GM11168 (cell line): ENCODE measurements around the gene OAF.
"Not testable (repeated sequence)": the region's sequence is repeated elsewhere in the genome, so short reads cannot be mapped to it uniquely, and the experiment has no call there.

Experiments
- in situ Hi-C: fragments of 300-500 bp; cut with MboI; formaldehyde crosslinking; loops from one replicate; pipeline ENCODE4 v1.12.0; 2022; ENCODE audit warnings: low sequenced_read_pairs; ENCODE audit not compliant: unreplicated experiment

OAF gene

GRCh38 chr11:120257346-120257745, 46.5 kb downstream of the OAF start:
- in situ Hi-C loops = no loop called here

- in situ Hi-C loops = no loop called here
Observed at GRCh38 chr11:120258661-120259060, 47.8 kb downstream of the OAF start.

- in situ Hi-C loops = no loop called here
Observed at GRCh38 chr11:120259241-120259640, 48.4 kb downstream of the OAF start.

- in situ Hi-C loops = no loop called here
Observed at GRCh38 chr11:120259988-120260565, 49.2 kb downstream of the OAF start.

- in situ Hi-C loops = no loop called here
Observed at GRCh38 chr11:120260616-120261015, 49.8 kb downstream of the OAF start.

- in situ Hi-C loops = no loop called here
Observed at GRCh38 chr11:120261321-120261720, 50.5 kb downstream of the OAF start.

GRCh38 chr11:120261931-120262330, 51.1 kb downstream of the OAF start:
- in situ Hi-C loops = no loop called here

GRCh38 chr11:120267319-120267718, 56.5 kb downstream of the OAF start:
- in situ Hi-C loops = no loop called here

- in situ Hi-C loops = no loop called here
Observed at GRCh38 chr11:120268686-120269085, 57.9 kb downstream of the OAF start.

GRCh38 chr11:120270386-120270785, 59.6 kb downstream of the OAF start:
- in situ Hi-C loops = no loop called here

- in situ Hi-C loops = no loop called here
Observed at GRCh38 chr11:120271672-120272071, 60.8 kb downstream of the OAF start.

GRCh38 chr11:120272303-120272702, 61.5 kb downstream of the OAF start:
- in situ Hi-C loops = no loop called here

- in situ Hi-C loops = no loop called here
Observed at GRCh38 chr11:120273432-120273831, 62.6 kb downstream of the OAF start.

GRCh38 chr11:120273956-120274355, 63.1 kb downstream of the OAF start:
- in situ Hi-C loops = not testable (repeated sequence)

- in situ Hi-C loops = no loop called here
Observed at GRCh38 chr11:120279502-120279901, 68.7 kb downstream of the OAF start.
